HPDE6-E6E7 (cell line): Measurements from ENCODE around the gene SSTR1.
"Not testable (repeated sequence)": the region's sequence is repeated elsewhere in the genome, so short reads cannot be mapped to it uniquely, and the experiment has no call there.

ENCODE experiments used
- DNase-seq: peaks from one replicate; pipeline ENCODE4 v3.0.0; 2011; ENCODE audit warnings: missing footprints; ENCODE audit errors: extremely low spot score

The SSTR1 gene

GRCh38 chr14:38207736-38208617, at the start of gene SSTR1:
SSTR1 (plus strand) TSS chr14:38207904; CDS start chr14:38209390, 1,486 bp downstream.
- DNase-seq = no peak

- no peak for DNase-seq
Measured at GRCh38 chr14:38158468-38158867, 49.2 kb upstream of the SSTR1 start.

- no peak for DNase-seq
Measured at GRCh38 chr14:38168416-38168815, 39.3 kb upstream of the SSTR1 start.

GRCh38 chr14:38171197-38171596, 36.5 kb upstream of the SSTR1 start:
- DNase-seq = no peak

GRCh38 chr14:38174711-38175110, 33.0 kb upstream of the SSTR1 start:
- no peak for DNase-seq

GRCh38 chr14:38175658-38176057, 32.0 kb upstream of the SSTR1 start:
- no peak for DNase-seq

GRCh38 chr14:38176379-38176778, 31.3 kb upstream of the SSTR1 start:
- DNase-seq = no peak

GRCh38 chr14:38184132-38184531, 23.6 kb upstream of the SSTR1 start:
- no peak for DNase-seq

- DNase-seq = no peak
Measured at GRCh38 chr14:38185671-38186070, 22.0 kb upstream of the SSTR1 start.

- no peak for DNase-seq
Measured at GRCh38 chr14:38186216-38186615, 21.5 kb upstream of the SSTR1 start.

- no peak for DNase-seq
Measured at GRCh38 chr14:38187528-38187927, 20.2 kb upstream of the SSTR1 start.

- no peak for DNase-seq
Measured at GRCh38 chr14:38189930-38190726, 17.6 kb upstream of the SSTR1 start.

GRCh38 chr14:38190846-38191245, 16.9 kb upstream of the SSTR1 start:
- not testable (repeated sequence) for DNase-seq

GRCh38 chr14:38191491-38191890, 16.2 kb upstream of the SSTR1 start:
- DNase-seq = not testable (repeated sequence)

GRCh38 chr14:38197001-38197783, 10.5 kb upstream of the SSTR1 start:
- DNase-seq = no peak

GRCh38 chr14:38197784-38198335, 9.8 kb upstream of the SSTR1 start:
- no peak for DNase-seq

GRCh38 chr14:38198425-38198824, 9.3 kb upstream of the SSTR1 start:
- no peak for DNase-seq

GRCh38 chr14:38199076-38199475, 8.6 kb upstream of the SSTR1 start:
- no peak for DNase-seq

- DNase-seq = no peak
Measured at GRCh38 chr14:38199739-38200138, 8.0 kb upstream of the SSTR1 start.

GRCh38 chr14:38201137-38201828, 6.4 kb upstream of the SSTR1 start:
- no peak for DNase-seq
